HT1080 (cell line): ENCODE data around the gene HAPSTR1. TPM values are rescaled to one million over a fixed set of nuclear protein-coding genes. Genes with fewer than 3 reads are reported as not detected.

ENCODE experiments used
- DNase-seq: peaks from one replicate; pipeline ENCODE4 v3.0.0-alpha.2; 2015; ENCODE audit warnings: low read depth
- total RNA-seq: library from RNA; depleted of rRNA; stranded (reverse); fragments of >200 nt; shearing (Covaris generic); gene quantifications from 2 replicates; pipeline ENCODE4 v1.2.3, GENCODE V29; 2014

The HAPSTR1 gene
- total RNA-seq, 1 experiment from 2014 or later = 46.9 TPM

DNA sequence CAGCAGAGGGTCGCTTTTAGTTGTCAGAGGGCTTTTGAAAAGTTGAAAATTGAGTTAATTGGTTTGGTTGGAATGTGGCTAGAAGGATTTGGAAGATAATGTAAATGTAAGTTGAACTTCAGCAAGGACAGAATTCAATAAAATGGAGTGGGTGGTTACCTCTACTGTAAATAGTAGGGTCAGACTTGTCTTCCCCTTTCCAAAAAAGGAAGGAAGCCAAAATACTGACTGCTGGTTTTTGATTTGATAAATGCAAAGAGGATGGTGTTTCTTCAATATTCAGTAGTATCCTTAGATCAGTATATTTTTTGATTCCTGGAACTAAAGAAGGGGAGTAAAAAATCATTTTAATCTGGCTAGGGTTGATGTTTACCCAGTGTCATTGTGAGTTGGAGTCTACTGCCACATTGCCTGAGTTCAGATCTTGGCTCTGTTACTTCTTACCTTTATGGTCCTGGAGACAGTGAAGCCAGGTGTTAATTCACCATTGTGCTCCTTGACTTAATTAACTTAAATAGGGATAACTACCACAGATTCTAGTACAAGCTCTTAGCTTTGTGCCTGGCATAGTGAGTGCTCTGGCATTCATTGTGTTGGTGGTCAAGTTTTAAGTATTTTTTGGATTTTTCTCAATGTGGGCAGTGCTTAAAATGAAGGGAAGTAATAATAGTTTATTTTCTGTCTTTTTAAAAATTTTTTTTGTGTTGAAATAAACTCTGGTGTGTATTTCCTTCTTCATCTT, 4.4 kb downstream of the HAPSTR1 start:
- no peak for DNase-seq

DNA sequence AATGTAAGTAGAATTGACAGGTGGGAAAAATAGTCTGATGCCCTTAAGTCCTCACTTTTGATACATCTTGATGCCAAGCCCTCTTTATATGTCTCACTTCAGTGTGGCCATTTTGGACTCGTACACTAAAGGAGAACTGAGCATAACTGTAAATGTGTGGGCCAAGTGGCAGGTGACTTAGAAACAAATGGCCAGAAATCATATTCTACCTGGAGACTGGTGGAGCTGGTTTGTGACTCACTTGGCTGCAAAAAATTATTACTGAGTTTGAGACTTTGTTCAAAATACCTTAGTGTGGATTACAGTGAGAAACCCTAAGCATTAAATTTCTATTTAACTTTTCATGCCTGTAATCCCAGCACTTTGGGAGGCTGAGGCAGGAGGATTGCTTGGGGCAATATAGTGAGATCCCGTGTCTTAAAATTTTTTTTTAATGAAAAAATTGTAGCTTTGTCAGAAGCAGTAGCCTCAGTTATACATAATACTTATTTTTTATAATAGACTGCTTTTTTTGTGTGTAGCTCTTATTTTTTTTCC, 5.0 kb downstream of the HAPSTR1 start:
- DNase-seq = no peak

DNA sequence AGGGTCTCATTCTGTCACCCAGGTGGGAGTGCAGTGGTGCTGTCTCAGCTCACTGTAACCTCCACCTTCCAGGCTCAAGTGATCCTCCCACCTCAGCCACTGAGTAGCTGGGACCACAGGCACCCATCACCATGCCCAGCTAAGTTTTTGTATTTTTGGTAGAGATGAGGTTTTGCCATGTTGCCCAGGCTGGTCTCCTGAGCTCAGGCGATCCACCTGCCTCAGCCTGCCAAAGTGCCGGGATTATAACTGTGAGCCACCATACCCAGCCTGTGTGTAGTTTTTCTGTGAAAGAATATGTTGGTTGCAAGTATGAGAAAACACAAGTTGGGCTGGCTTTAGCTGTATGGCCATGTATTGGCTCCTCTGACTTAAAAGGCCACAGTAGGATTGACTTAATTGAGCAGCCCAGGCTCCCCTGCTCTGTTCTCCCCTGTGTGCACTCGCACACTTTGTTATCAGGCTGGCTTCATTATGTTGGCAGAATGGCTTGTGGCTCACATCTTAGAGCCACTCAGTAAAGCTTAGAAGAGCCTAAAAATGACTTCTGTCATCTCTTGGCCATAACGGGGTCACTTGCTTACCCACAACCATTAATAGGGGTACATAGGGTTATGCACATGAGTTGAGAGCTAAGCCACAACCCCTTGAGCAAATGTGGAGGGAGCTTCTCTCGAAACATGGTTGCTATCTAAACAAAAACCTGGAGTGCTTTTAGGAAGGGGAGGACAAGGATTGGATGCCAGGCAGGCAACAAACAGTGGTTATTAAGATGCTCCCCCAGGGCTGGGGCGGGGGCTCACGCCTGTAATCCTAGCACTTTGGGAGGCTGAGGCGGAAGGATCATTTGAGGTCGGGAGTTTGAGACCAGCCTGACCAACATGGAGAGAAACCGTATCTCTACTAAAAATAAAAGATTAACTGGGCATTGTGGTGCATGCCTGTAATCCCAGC, 6.1 kb downstream of the HAPSTR1 start:
- no peak for DNase-seq

DNA sequence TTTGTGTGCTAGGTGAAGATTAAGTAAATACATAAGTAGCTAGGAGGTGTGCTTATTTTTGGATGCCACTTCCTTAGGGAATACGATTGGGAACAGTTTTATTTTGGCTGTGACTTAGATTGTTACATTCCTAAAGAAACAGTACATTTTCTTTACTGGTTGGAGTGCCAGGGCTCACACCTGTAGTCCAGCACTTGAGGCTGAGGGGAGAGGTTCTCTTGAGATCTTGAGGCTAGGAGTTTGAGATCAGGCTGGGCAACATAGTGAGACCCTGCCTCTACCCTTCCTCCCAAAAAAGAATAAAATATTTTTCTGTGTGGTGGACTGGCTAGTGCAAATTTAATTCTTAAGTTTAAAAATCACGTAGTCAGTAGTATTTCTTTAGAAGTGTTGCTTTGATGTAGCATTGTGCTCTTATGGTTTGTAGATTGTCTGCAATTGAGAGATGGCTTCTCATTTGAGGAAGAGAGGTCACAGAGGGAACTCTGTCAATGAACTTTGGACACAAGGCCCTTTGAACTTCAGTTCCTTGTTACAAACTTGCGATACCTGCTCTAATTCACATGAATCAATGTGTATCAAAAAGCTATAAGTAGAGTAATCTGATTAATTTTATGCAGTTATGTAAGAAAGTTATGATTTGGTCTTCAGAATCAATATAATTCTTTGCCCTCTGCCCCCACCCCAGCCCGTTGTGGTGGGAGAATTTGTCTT, 7.1 kb downstream of the HAPSTR1 start:
- no peak for DNase-seq

DNA sequence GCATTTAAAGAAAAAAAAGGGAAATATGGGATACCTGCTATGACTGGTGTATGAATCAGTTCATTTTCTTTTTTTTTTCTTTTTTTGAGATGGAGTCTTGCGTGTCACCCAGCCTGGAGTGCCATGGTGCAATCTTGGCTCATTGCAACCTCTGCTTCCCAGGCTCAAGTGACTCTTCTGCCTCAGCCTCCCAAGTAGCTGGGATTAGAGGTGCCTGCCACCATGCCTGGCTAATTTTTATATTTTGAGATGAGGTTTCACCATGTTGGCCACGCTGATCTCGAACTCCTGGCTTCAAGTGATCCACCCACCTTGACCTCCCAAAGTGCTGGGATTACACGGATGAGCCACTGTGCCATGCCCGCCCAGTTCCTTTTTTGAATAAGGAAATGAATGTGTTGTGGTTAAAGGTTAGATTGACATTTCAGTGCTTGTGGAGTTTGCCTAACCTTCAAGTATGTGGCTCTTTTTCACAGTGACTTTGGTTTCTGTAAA, 7.7 kb downstream of the HAPSTR1 start:
- DNase-seq = peak; percentile 68

DNA sequence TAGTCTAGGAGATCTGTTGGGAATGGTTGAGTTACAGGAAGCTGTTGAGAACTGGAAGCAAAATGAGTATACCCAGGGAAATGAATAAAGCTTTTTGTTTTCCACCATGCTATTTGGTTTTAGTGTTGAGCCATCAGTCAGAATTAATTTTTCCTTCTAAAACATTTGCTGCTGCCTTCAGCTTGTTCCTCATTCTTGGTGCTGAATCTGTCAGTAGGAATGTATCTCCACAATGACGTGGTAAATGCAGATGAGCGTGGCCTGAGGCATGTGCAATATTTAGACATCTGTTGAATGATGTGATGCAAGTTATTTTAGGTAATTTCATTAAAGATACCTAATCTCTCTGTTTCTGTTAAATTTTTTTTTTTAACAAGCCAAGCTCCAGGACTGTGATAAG, 10.9 kb downstream of the HAPSTR1 start:
- peak; percentile 54 for DNase-seq

DNA sequence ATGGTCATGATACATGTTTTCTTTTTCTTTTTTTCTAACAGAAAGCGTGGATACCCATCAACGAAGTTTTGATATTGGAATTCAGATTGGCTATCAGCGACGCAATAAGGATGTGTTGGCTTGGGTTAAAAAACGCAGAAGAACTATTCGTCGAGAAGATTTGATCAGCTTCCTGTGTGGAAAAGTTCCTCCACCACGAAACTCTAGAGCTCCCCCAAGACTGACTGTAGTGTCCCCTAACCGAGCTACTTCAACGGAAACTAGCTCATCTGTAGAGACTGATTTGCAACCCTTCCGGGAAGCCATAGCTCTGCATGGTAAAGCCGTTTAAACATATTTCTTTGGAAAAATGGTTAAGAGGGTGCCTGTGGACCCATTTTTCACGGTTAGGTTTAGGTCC, 11.5 kb downstream of the HAPSTR1 start:
- no peak for DNase-seq

DNA sequence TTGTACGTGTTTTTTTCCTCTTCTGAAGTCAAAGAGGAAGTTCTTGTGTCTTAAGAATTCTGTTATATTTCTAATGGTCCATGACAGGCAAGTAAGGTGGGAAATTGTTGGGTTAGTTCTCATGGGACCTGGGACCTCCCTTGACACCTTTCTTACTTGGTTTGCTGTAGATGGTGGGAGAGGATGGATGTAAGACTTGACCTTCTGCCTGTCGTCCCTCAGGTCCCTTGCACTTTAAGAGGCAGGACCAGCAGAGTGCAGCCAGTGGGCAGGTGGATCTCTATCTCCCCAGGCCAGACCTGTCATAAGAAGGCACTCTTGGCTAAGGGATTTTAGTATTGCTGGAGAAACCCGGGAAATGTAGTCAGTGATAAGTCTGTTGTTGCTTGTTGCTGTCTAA, 12.1 kb downstream of the HAPSTR1 start:
- no peak for DNase-seq

DNA sequence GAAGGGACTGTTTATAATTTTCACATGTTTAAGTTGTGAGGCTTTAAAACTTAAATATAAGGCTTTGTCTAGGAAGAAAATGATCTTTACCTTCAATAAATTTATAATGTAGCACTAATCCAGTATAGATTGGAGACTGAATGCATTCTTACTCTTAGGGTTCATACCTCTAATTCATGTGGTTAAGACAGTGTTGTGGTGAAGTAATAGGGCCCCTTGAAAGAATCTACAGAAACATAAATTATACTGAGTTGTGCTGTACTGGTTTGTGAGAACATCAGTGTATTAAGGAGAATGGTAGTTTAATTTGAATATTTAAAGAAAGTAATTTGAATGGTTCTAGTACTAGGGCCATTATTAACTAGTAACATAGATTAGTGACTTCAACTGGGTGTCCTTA, 13.7 kb downstream of the HAPSTR1 start:
- no peak for DNase-seq

DNA sequence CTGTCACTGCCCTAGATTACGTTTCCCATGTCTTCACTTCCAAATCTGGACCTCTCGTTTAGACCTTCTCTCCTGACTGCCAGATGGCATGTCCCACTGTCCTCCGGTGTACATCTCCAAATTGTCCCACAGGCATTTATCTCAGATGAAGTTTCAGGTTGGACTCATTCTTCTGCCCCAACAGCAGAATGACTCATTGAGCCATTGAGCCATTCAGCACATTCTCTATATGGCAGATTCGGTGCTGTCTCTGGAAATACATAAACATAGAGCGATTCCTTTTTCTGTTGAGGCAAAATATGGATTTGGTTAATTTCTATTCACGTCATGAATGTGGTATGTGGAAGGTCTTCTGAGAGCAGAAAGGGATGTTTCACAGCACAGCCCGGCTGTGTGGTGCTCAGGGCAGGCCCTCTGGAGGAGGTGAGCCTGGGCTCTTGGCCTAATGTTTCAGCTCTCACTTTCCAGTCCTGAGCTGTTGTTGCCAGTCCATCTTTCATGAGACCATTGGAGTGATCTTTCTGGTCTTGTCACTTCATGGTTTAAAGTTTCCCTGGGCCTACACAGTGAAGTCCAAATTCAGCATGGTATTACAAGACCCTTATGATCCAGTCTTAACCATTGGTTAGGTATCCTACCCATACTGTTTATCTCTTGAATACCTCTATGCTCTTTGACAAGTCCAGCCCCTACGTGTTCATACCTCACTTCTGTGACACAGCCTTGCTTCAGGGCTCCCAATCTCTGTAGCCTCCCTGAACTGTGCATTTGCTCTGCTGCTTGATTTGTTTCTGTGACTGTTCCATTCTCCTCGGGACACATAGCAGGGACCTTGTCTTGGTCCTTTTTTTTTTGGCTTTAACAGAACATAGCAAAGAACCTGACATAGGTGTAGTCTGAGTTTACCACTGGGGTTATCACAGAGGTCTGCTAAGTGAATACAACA, 15.9 kb downstream of the HAPSTR1 start:
- DNase-seq = no peak

DNA sequence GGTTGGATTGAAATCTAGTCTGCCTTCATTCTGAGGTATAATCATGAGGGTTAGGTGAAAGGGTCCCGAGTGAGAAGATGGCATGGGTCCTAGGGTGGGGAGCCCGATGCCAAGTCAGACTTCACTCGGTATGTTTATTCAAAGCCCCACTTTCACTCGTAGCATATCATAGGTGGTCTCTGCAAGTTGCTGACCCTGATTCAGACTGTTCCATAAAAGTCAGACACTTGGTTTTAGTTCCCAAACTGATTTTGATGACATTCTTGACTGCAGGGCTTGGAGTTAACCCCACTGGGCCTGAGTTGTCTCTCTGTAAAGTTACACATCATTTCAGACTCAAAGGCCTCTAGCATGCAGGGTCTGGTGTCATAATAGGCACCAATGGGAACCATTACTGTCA, 17.8 kb downstream of the HAPSTR1 start:
- no peak for DNase-seq

DNA sequence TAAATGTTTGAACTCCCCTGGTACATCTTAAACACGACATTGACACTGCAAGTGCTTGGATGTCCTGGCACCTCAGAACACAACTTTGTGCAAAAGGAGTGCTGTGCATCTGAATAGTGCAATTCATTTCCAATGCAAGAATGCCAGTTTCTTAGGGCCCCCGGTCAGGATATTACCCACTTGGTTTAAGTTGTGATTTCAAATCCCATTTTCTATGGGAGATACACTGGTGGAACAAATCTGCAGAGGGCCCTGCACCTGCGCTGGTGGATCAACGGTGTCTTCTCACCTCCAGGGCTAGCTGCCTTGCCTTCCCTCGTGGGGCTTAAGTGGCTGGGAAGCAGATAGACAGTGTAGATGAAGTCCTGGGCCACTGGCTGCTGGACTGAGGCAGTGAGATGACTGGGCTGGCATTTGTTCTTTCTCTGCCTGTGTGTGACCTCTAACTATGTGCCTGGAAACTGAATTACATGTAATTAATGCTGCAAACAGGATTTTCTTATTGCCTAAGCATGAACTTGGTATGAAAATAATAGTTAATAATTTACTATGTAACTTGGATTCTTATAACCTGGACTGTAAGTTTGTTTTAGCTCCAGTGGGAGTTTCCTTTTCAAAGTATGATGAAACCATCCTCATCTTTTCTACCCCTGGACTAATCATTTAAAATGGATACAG, 20.9 kb downstream of the HAPSTR1 start:
- DNase-seq = no peak

DNA sequence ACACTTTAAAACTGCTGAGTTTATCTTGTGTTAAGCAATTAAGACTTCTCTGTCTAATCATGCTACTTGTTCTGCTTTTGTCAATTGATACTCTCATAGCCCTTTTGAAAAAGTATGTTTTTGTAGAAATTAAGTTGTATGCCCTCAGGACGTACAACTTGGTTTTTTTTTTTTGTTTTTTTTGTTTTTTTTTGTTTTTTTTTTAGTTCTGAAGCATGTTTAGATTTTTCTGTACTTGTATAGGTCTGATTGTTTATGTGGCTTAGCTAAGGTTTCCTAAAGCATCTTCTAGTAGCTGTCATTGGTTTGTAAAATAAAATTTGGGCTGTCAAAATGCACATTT, 21.4 kb downstream of the HAPSTR1 start:
- no peak for DNase-seq

DNA sequence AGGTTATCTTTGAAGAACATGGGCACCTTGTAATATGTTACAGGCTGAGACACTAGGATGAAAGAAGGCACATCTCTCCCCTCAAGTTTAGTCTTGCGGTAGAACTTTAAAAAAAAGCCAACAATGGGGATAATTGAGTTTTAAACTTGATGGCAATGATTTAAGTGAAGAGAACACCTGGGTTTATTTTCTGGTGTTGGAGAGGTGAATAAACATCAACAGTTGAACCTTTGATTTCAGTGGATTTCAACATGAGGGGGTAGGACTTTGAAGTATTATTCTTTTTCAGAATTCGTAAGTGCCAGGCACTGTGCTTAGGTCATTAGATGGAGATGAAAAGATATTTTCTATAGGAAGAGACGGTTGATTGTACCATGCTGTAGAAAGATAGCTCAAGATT, 22.3 kb downstream of the HAPSTR1 start:
- no peak for DNase-seq

DNA sequence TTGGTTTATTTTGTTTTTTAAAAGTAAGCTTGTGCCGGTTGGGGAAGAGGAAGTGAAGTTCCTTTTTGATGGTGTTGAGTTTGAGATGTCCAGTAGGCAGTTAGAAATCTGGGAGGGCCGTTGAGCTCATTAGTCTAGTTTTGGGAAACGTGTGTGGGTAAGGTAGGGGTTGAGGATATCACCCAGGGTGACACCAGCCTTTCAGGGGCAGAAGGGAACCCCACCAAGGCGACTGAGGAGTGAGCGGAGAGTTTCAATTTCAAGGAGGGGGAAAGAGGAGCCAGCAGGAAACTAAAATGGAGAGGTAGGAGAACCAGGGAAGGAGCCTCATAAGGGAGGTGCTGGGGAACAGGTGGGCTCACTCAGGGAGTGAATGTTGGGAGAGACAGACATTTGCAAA, 22.7 kb downstream of the HAPSTR1 start:
- DNase-seq = no peak

DNA sequence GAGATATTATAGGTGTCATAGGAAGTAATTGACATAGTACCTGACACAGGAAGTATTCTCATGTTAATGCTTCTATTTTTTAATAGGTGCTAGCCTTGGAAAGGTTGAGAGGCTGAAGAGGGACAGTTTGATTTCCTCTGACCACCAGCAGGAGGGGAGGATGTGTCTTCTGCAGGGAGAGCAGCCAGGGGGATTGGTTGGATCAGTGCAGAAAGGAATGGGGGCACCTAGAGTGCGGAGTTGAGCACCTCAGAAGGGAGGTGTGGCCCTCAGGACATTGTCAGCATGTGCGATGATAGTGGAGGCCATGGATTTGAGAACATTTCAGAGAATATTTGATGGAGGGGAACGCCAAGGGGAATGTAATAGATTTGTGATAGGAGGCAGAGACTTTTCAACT, 23.4 kb downstream of the HAPSTR1 start:
- no peak for DNase-seq

DNA sequence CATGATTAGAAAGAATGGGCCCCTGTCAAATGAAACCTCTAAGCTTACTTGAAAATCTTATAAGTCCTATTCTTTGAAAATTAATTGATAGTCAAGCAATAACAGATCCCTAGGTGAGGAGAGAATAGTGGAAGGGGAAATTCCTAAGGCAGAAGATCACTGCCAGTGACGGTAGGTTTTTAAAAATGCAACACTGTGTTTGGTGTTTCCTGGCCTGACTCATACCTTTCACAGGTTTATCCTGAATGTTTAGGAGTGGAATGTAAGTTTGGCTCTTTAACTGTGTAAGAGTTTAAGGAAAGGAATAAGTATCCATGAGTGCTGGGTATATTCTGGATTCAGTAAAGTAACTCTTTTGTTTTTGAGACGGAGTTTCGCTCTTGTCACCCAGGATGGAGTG, 23.8 kb downstream of the HAPSTR1 start:
- peak; percentile 61 for DNase-seq

DNA sequence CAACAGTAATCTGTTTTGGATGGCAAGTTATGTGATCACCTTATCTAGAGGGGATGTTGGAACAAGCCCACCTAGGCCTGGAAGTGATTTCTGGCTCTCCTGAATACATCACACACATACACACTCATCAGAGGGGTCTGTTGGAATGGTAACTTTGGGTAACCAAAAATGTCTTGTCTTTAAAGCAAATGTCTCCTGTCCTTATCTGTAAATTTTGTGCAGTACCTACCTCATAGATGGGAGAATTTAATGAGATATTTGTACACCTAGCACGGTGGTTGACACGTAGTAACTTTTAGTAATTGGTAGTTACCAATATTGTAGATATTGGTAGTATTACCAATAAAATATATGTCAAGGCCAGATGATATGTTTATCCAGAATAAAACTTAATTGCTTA, 24.7 kb downstream of the HAPSTR1 start:
- DNase-seq = no peak

DNA sequence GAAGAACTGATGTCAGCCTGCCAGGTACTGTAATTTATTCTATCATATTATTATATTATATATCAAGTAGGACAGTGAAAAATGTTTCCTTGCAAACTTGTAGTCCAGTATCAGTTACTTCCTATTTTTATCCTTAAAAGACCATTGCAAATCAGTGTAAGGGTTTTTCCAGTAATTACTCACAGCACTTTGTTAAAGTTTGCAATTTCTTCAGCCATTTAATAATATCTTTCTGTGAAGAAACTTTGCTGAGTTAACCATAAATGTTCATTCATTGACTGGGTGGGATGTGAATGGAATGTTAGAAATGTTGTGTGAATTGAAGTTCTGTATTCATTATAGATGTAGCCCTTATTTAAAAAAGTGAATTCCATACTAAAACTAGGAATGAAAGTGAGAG, 26.7 kb downstream of the HAPSTR1 start:
- DNase-seq = no peak

DNA sequence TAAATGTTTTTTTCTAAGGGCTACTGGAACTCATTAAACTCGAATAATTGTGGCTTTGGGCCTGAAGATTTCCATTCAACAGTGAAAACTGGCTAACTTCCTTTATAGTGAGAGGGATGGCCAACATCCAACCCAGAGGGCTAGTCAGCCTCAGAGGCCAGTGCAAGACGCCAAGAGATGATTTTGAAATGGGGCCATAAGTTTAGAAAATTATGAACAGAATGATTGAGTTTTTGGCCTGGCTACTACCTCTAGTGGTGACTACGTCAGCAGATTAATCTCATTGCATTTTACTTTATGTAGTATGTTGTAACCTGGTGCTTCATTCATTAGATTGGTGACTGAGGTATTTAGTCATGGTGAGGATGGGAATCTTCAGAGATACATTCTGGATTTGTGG, 28.4 kb downstream of the HAPSTR1 start:
- no peak for DNase-seq
